Activated CD4-positive, alpha-beta T cell treated with anti-CD3 and anti-CD28 coated beads, Interleukin-2, Interleukin-4, amounts not matched to agents 100 ng/mL and 50 ng/mL, durations not matched to agents 16 hours and 8 hours (primary cell): Measurements from ENCODE around the gene SETBP1.

ENCODE experiments used
- DNase-seq: peaks from one replicate; pipeline ENCODE4 v3.0.0-alpha.2; 2020; ENCODE audit warnings: low spot score

The SETBP1 gene

GRCh38 chr18:44816477-44816876 is 135.8 kb downstream of the SETBP1 start:
- no peak for DNase-seq

DNA sequence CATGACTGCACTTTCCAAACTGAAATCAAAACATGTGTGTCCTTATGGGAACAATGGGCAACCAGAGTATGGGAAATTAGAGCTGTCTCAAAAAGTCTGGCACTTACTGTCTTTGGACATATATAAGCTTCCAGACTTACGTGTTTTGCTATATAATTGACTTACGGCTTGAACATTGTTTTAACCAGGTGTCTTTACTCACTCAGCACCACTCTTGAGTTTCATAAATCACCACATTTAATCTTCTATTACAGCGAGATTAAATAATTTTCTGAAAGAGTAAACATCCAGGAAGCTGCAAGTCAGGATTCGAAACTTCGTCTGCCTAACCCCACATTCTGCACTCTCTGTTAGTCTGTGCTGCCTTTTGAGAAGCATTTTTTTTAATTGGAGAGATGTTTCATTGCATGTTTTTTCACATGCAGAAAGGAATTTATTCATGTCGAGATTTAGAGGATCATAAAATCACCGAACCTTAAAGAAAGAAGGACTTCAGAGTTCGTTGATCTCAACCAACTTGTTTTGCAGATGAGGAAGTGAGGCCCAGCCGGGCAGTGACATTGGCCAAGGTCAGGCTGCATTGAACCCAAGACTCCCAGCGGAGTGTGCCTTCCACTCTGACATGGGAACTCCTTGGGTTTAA is 137.3 kb downstream of the SETBP1 start:
- no peak for DNase-seq

GRCh38 chr18:44818668-44819403 is 138.1 kb downstream of the SETBP1 start:
- no peak for DNase-seq

DNA sequence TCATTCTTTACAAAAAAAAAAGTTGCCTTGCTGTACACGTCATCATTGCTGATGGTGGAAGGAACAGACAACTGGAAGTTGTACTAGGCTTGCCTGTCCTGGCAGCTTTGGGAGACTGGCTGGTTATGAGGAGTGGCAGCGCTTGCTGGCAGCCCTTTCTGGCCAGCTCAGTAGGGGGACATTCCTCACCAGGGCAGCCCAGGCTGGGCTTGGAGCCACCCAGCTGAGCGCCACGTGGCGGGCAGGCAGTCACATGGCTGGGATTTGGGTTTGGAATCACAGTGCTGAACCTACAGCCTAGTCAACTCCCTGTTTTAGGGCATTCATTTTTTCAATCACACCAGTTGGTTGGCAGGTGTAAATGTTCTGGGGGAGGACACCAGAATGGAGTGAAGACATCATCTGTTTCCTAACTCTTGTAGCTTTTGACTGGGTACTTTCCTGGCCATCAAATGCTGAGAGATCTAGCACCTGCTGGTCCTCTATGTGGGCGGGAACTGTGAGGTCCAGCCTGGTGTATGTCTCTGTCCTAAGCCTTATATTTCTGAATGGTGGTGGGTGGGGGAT is 139.3 kb downstream of the SETBP1 start:
- DNase-seq: no peak

DNA sequence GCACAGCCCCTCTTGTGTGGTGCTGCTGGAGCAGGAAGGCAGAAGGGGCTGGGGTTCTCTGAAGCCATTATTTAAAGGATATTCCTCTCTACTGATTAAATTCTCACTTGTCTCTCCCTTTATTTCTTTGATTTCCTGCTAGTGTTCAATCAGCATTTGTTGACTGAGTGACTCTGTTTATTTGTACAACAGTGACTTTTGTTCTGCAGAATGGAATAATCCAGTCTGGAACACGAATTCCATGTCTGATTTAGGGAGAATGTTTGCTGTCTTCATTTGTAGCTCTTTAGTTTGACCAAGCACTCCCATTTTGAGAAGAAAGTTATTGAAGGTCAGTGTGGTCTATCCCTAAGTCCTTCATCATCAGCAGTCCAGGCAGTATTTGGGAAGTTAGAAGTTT is 141.2 kb downstream of the SETBP1 start:
- no peak for DNase-seq

DNA sequence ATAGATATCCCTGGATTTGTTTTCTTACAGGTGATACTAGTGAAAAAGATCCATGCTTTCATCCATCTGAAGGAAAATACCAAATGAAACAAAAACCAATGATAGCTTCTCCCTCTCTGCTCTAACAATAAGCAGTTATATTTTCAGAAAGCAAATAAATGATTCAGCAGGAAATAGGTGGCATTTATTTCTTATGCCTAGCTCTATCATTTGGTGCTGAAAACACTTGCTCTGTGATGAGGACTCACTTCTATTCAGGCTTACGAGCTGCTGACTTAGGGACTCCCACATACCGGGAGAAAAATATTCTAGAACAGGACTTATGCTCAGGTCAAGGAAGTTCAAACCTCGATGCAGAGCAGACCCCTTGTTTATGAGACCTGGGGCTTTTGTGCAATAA is 142.6 kb downstream of the SETBP1 start:
- no peak for DNase-seq

DNA sequence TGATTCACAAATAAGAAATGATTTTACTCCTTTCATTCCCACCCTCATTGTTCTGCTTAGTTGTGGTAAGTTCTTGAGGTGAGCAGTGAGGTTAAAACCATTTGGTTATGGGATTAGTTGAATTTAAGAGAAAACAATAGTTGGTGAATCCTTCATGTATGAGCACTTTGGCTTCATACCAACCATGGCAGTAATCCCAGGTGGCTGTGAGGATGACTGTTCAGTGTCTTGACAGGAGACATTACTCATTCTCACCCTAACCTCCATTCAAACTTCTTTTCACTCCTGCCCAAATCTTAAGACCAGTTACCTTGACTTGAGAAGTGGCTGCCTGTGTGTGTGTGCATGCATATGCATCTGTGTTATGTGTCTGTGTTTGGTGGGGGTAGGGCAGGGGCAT is 143.1 kb downstream of the SETBP1 start:
- no peak for DNase-seq

- DNase-seq: no peak
These were observed 144.2 kb downstream of the SETBP1 start for GRCh38 chr18:44824884-44825283.

- no peak for DNase-seq
These were observed 146.0 kb downstream of the SETBP1 start for GRCh38 chr18:44826418-44827259.

GRCh38 chr18:44828080-44828479 is 147.4 kb downstream of the SETBP1 start:
- DNase-seq: no peak

GRCh38 chr18:44830581-44830980 is 149.9 kb downstream of the SETBP1 start:
- DNase-seq: no peak

DNA sequence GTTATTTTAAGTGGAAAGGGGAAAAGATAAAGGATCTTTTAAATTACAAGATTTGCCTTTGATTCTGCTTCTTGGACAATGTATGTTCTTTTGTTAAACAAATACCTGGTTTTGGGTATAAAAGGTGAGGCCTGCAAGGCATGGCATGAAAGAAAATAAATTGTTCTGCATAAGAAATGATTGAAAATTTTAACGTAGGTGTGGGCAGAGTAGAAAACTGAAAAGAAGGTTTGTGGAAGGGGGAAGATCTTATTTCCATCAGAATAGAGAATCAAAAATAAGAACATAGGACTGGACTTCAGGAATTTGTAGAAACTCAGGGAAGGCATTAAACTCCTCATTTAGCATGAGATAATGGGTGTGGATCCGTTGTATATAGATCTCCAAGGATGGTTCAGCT is 153.1 kb downstream of the SETBP1 start:
- no peak for DNase-seq

- DNase-seq: no peak
These were observed 154.3 kb downstream of the SETBP1 start for GRCh38 chr18:44834867-44835469.

DNA sequence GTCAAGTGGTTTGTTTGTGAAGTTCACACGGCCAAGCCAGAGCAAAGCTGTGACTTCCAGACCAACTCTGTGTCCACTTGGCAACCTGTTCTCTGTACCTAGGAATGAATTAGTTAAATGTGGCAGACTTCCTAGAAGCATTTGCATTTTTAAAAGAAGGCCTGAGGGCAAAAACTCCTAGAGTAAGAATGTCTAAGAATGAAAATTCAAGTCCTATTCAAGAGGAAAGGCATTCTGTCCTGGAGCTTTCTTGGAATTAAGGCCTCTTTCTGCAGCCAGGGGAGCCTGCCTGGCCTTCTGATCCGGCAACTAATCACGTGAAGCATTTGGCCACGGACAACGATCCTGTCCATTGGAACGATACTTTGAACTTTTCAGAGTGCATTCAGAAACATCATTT is 155.0 kb downstream of the SETBP1 start:
- DNase-seq: no peak

DNA sequence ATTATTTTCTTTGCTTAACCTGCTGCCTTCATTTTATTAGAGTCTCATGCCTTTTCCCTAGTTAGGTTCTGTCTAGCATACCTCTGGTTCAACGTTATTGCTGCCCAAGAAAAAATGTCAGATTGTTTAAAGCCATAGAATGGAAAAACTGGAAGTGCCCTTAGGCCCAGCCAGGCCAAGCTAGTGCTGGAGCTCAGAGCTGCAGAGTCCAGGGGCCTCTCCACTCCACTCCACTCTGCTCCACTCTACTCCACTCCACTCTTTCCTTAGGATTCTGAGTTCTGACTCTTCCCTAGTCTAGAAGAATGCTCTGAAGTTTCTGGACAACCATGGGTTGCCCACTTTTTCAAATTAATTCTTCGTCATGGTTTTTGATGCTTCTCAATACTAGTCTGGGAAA is 155.6 kb downstream of the SETBP1 start:
- no peak for DNase-seq

GRCh38 chr18:44837482-44838180 is 156.9 kb downstream of the SETBP1 start:
- DNase-seq: no peak

GRCh38 chr18:44838971-44839666 is 158.4 kb downstream of the SETBP1 start:
- DNase-seq: peak; percentile 82

DNA sequence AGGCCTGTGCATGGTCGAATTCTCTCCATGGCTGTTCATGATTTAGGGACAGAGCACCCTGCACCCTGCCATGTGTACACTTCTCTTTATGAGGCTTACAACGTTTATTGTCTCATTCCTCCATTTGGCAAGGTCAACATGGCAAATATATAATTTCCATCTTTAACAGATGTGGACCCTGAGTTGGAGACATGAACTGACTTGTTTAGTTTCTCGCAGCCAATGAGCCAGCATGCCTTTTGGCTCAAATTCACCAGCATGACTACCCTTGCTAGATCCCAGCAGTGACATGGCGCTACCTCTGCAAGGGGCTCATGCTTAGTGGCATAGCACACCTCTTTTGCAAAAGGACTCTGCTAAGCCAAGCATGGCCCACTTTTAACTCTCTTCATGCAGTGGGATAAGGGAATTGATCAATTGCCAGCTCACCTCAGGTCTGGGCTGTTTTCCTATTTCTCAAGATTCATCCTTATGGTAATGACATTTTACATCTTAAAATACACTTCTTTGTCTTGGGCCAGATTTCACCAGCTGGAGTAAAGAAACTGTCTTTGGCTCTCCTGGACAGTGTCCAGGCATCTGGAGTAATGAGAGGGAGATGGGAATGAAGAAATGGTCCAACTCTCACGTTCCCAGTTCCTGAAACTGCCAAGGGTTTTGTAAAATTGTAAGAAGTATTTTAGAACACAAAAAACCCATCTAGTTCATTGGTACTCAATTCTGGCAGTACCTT is 159.5 kb downstream of the SETBP1 start:
- no peak for DNase-seq

- DNase-seq: no peak
These were observed 160.5 kb downstream of the SETBP1 start for GRCh38 chr18:44841221-44841620.
